CD4-positive, alpha-beta T cell treated with Interleukin-15 for 1 hour (primary cell): ENCODE measurements around the gene TMEM174.

Source experiments
- DNase-seq: peaks from one replicate; pipeline ENCODE4 v3.0.0-alpha.2; 2020

The TMEM174 gene

GRCh38 chr5:73172951-73173350 lies at the start of gene TMEM174:
TMEM174 (plus strand) TSS chr5:73173193; CDS start chr5:73173244, 51 bp downstream.
- no peak for DNase-seq

DNA sequence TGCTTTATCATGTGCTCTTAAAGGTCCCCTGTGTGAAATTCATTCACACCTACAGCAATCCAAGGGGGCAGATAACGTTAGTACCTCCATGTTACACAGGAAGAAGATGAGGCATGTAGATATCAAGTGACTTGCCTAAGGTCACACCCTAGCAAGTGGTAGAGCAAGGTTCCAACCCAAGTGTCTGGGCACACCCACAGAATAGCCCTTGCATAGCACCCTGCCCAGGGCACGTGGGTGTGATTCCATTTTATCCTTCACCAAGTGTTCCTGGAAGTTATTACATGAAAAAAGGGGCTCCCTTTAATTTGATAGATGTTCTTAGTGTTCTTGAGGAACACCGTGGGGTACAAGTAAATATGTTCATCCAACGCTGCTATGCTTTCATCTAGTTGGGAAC lies 47.7 kb upstream of the TMEM174 start:
- no peak for DNase-seq

GRCh38 chr5:73126381-73126780 lies 46.6 kb upstream of the TMEM174 start:
- no peak for DNase-seq

DNA sequence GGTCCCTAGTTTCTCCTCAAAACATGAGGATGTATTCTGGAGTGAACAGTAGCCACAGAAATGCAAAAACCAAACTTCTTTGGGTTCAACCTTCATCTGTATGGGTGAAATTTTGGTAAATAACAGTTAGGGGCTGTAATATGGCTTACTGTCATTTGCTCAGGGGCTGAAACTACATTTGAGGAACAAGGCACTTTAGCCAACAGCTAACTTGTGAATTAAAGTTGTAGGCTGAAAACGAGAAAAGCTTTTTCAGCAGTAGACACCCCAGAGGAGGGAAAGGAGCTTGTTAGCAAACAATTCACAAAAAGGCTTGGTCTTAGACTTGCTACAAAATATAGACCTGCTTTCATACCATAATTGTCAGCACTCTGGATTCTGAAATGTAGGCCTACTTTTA lies 46.0 kb upstream of the TMEM174 start:
- no peak for DNase-seq

- DNase-seq: no peak
Measured at GRCh38 chr5:73129143-73129542, 43.9 kb upstream of the TMEM174 start.

DNA sequence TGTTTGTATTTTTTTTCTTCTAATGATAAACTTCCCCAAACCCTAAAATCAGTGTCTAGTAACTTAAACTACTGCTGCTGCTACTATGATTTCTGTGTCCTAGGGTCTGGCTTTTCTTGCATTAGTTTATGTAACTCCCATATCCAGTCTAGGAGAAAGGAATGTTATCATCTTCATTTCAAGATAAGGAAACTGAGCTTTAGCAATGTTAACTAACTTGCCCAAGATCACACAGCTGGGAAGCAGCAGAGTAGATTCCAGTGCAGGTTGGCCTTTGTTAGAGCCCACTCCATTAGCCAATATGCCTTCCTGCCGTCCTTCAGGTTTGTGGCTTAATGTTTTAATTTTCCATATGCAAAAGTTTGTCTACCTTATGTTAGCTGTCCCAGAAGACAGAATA lies 42.2 kb upstream of the TMEM174 start:
- no peak for DNase-seq

DNA sequence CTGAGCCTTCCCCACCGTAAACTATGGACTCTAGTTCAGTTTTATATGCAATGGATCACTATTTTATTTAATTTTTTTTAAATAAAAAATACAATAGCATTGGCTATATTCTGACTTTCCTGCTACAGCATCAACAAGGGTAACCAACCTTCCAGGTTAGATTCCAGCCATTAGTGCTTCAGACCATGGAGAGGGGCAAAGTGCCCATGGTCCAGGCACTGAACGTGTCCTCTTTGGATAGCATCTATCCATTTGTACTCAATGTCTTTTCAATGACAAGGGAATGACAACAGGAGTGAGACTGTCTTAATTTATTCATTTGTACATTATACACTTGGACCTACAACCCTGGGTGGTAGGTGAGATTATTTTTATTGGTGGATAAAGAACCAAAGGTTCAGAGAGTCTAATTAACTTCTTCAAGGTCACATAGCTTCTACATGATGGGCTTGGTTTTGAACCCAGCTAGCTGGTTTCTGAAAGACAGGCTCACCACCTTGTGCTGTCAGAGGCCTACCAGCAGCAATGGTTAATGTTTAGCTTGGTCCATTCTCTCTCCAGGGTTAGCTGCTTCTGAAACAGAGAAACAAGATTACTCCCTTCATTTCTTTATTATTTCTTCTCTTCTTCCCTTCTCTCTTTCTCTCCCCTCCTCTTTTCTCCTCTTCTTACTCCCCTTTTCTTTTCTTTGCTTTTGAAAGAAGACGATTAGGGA lies 41.1 kb upstream of the TMEM174 start:
- no peak for DNase-seq

DNA sequence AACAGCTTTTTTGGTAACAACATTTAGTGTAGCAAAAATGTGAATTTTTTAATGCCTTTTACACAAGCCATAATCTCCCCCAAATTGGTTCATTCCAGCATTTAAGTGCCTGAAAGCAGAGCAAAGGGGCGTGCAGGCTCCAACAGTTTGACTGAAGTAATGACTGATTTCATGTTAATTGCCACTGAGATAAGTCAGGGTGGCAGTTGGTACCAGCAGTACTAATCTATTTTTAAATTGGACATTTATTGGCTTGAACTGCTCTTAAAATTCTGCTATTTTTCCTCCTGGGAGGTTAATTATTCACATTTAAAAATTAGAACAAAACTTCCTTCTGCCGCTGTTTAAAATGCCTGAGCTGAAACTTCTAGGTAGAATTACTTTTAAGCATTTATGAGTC lies 40.2 kb upstream of the TMEM174 start:
- no peak for DNase-seq

DNA sequence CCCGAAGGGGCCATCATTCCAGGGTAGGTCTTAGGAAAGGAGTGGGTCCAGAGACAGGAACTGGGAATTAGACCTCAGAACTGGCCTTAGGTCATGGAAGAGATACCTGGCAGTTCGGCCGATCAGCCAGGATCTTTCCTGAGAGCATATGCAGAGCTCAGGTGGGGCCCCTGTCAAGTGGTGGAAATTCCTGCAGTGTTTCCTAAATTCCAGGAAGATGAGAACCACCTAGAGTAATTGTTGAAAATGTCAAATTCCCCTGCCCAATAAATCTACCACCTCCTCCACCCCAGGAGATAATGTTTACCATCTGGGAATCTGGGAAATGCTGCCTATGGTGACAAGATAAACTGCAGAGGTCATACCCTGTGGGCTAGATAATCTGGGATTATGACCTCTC lies 38.0 kb upstream of the TMEM174 start:
- DNase-seq: no peak

DNA sequence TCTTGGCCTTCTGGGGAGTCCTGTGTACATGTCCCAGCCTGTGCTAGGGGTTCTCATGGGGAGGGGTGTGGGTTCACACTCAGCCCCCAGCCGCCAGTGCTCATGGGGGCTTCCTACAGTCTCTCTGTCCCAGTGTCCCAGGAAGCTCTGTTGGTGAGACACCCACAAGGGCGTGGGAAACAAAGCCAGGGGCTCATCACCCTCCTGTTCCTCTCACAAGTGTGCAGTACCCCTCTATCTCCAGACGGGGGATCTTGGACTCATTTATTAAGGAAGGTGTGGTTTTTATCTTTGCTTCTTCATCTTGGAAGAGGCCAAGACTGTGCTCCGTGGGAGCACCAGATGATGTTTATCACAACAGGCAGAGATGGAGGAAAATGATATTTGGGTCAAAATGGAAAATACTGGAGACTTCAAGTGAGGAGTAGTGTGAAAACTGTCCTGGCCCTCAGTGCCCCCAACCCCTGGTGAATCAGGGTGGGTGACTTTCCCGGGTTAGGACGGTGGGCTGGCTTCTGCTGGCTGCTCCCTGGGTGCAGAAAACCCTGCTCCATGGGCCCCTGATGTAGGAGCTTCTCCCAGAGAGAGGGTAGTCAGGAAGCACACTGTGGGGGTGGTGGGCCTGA lies 37.5 kb upstream of the TMEM174 start:
- DNase-seq: no peak

GRCh38 chr5:73136055-73136562 lies 36.9 kb upstream of the TMEM174 start:
- DNase-seq: no peak

GRCh38 chr5:73137563-73138530 lies 35.1 kb upstream of the TMEM174 start:
- DNase-seq: no peak

GRCh38 chr5:73139485-73139884 lies 33.5 kb upstream of the TMEM174 start:
- no peak for DNase-seq

DNA sequence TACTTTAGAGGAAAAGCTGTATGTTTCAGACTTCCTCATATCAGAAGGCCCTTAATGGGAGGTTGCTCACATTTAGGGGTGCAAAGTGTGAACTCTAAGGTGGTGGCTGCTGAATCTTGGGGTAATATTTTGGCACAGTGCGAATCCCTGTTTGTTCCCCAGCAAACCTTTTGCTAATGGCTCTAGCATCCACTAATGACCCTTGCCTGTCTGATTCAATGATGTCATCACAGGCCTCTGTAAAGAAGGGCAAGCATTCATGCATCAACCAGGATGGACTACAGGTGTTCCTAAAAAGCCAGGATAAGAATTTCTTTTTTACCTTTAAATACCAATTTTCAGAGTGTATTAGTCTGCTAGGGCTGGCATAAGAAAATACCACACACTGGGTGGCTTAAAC lies 32.2 kb upstream of the TMEM174 start:
- DNase-seq: no peak

DNA sequence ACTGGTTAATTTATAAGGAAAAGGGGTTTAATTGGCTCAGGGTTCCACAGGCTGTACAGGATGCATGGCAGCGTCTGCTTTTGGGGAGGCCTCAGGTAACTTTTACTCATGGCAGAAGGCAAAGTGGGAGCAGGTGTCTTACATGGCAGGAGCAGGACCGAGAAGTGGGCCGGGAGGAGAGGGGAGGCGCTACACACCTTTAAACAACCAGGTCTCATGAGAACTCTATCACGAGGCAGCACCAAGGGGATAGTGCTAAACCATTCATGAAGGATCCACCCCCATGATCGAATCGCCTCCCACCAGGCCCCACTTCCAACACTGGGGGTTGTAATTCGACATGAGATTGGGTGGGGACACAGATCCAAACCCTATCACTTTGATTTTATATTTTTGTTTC lies 31.0 kb upstream of the TMEM174 start:
- DNase-seq: no peak

- DNase-seq: no peak
Measured at GRCh38 chr5:73143716-73144115, 29.3 kb upstream of the TMEM174 start.

DNA sequence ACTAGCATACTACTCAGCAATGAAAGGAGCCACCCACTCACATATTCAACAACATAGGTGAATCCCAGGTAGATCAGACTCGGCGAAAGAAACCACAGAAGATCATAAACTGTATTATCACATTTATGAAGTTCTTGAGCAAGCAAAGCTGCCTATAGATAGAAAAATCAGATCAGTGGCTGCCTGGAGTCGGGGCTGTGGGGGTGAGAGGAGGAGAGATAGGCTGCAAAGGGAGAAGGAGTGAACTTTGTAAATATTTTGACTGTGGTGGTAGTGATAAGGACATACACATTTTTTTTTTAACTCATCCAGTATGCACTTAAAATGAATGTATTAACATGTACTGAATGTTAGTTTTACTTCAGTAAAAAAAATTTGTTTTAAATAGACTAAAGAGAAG lies 23.5 kb upstream of the TMEM174 start:
- no peak for DNase-seq

- no peak for DNase-seq
Measured at GRCh38 chr5:73150876-73151275, 22.1 kb upstream of the TMEM174 start.

DNA sequence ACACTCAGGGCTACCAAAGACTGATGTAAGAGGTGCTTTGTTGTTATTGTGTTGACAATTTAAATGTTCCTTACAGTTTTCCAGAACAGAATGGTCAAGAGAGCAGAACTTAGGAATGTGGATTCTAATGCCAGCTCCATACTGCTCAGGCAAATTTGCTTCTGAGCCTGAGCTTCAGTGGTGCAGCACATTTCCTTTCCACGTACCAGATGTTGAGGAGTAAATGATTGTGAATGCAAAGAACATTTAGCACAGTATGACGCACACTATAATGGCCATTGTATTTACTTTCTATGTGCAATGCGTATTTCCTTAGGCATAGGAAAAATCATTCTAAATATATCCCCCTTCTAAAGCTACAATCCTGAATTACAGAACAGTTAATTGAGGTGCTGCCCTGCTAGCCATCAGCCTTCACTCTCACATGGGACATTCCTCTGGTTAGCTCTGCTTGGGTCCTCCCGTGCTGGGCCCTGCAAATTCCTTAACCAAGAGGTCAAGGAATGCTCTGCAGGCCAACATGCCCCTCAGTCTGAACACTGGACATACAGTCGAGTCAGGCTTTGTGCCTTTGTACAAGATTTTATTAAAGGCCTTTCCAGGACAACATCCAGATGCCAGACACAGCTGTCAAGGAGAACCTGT lies 21.1 kb upstream of the TMEM174 start:
- no peak for DNase-seq

DNA sequence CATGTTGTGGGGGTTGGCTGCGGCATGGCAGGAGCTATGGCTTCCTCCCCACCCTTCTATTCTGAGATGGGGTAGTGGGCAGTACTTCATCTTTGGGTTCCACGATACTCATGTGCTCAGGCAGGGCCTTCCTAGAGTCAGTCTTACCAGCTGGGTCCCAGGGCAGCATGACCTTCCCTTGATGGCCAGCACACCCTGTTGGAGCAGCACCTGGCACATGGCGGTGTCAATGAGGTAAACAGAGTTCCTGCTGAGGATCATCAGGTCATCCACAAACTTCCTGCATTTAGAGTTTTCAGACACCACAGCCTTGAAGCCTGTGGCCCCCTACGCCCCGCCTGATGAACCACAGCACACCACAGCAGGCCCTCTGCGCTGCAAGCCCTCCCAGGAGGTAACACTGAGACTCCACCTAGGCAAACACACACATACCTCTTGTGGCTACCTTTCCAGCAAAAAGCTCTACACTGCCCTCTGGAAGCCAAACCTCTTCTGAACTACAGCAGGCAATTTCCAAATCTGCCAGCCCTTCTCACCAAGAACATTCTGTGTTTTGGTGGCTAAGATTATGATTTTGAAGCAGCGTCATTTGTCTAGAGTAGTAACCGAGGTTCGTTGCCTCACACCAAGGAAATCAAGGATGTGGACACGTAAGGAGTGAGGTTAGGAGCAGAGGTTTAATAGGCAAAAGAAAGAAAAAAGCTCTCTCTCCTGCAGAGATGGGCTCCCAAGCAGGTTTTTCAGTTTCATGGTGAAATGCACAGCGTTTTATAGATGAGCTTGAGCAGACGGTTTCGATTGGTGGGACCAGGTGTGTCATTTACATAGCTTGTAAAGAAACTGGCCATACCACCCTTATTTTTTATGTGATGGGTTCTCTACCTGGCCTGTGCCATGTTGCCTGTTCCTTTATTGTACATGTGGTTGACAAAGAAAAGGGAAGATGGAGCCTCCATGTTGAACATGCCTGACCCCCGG lies 20.3 kb upstream of the TMEM174 start:
- DNase-seq: no peak

- DNase-seq: no peak
Measured at GRCh38 chr5:73153513-73153912, 19.5 kb upstream of the TMEM174 start.
